ENCODE data around the gene CCDC73. TPM values are rescaled to one million over a fixed set of nuclear protein-coding genes. Genes with fewer than 3 reads are reported as not detected.
"Not testable (repeated sequence)": the region's sequence is repeated elsewhere in the genome, so short reads cannot be mapped to it uniquely, and the experiment has no call there.

The CCDC73 gene
- total and polyA plus RNA-seq, 5 donors: not detected

GRCh38 chr11:32796425-32796824, 2.0 kb upstream of the CCDC73 start:
- 79% methylated on average over 3 of the region's 3 CpGs for WGBS
- no peak overlapping the region for H3K27ac ChIP-seq (ENCODE audit: low read length)
- no peaks in the 10 kb centered on the region for H3K27me3 ChIP-seq (ENCODE audit: control insufficient read depth, insufficient read depth)
- no peaks in the 10 kb centered on the region for H3K4me1 ChIP-seq (ENCODE audit: control insufficient read depth, insufficient read depth, low read length)
- no peak for ATAC-seq
- intact Hi-C loops (cut with DNase I): loop anchor here in 1 of 4 donors (10.0 kb wide), 1 partner anchor 472 kb away; no protein-coding TSS in a partner anchor
- H3K9me3 ChIP-seq (ENCODE audit: control insufficient read depth, low read length): no peaks in the 10 kb centered on the region
- no peak overlapping the region for H3K4me3 ChIP-seq (ENCODE audit: low read length)
- DNase-seq: no peak

- Histone ChIP-seq H3K4me3 (ENCODE audit: low read length) (peak overlapping the region; percentile 5), H3K27ac (ENCODE audit: low read length) (no peak overlapping the region), H3K27me3 (ENCODE audit: control insufficient read depth, insufficient read depth) (no peaks in the 10 kb centered on the region), H3K9me3 (ENCODE audit: control insufficient read depth, low read length) (no peaks in the 10 kb centered on the region), H3K4me1 (ENCODE audit: control insufficient read depth, insufficient read depth, low read length) (no peaks in the 10 kb centered on the region)
- DNase-seq (peak; percentile 23 to 68 (median 56)), ATAC-seq (peak; percentile 61 to 74)
- WGBS: 17% methylated on average over 13 of the region's 13 CpGs
- intact Hi-C loops (cut with DNase I): loop anchor here (5.0 to 10.0 kb wide), 3 partner anchors 468 to 476 kb away; no protein-coding TSS in a partner anchor
These were observed 1.4 kb downstream of the CCDC73 start for GRCh38 chr11:32792948-32793475.

- H3K4me3 ChIP-seq (ENCODE audit: low read length): peak overlapping the region; percentile 5
- no peak for ATAC-seq
- no peak for DNase-seq
- H3K27ac ChIP-seq (ENCODE audit: low read length): no peak overlapping the region
- intact Hi-C loops (cut with DNase I): loop anchor here (5.0 to 10.0 kb wide), 3 partner anchors 468 to 475 kb away; no protein-coding TSS in a partner anchor
- no peaks in the 10 kb centered on the region for H3K4me1 ChIP-seq (ENCODE audit: control insufficient read depth, insufficient read depth, low read length)
- no peaks in the 10 kb centered on the region for H3K27me3 ChIP-seq (ENCODE audit: control insufficient read depth, insufficient read depth)
- no peaks in the 10 kb centered on the region for H3K9me3 ChIP-seq (ENCODE audit: control insufficient read depth, low read length)
- WGBS: 36% methylated on average over 6 of the region's 6 CpGs
These were observed 2.1 kb downstream of the CCDC73 start for GRCh38 chr11:32792111-32792947.

GRCh38 chr11:32790916-32791315, 3.5 kb downstream of the CCDC73 start:
- Histone ChIP-seq H3K4me1 (ENCODE audit: control insufficient read depth, insufficient read depth, low read length) (no peaks in the 10 kb centered on the region), H3K27me3 (ENCODE audit: control insufficient read depth, insufficient read depth) (no peaks in the 10 kb centered on the region), H3K27ac (ENCODE audit: low read length) (no peak overlapping the region), H3K4me3 (ENCODE audit: low read length) (no peak overlapping the region), H3K9me3 (ENCODE audit: control insufficient read depth, low read length) (no peaks in the 10 kb centered on the region)
- 56% methylated on average over 1 of the region's 1 CpG for WGBS
- intact Hi-C loops (cut with DNase I): loop anchor here (5.0 to 10.0 kb wide), 3 partner anchors 466 to 474 kb away; no protein-coding TSS in a partner anchor
- ATAC-seq (no peak), DNase-seq (no peak)

GRCh38 chr11:32786811-32787210, 7.7 kb downstream of the CCDC73 start:
- intact Hi-C loops (cut with DNase I): no loop called here
- no peaks in the 10 kb centered on the region for H3K9me3 ChIP-seq (ENCODE audit: control insufficient read depth, low read length)
- H3K4me3 ChIP-seq (ENCODE audit: low read length): no peak overlapping the region
- ATAC-seq (no peak), DNase-seq (no peak)
- H3K4me1 ChIP-seq (ENCODE audit: control insufficient read depth, insufficient read depth, low read length): no peaks in the 10 kb centered on the region
- no peaks in the 10 kb centered on the region for H3K27me3 ChIP-seq (ENCODE audit: control insufficient read depth, insufficient read depth)
- H3K27ac ChIP-seq (ENCODE audit: low read length): no peak overlapping the region

GRCh38 chr11:32785262-32785661, 9.2 kb downstream of the CCDC73 start:
- DNase-seq (no peak), ATAC-seq (no peak)
- H3K9me3 ChIP-seq (ENCODE audit: control insufficient read depth, low read length): no peaks in the 10 kb centered on the region
- WGBS: 89% methylated on average over 3 of the region's 3 CpGs
- H3K4me3 ChIP-seq (ENCODE audit: low read length): no peak overlapping the region
- no peaks in the 10 kb centered on the region for H3K27me3 ChIP-seq (ENCODE audit: control insufficient read depth, insufficient read depth)
- H3K4me1 ChIP-seq (ENCODE audit: control insufficient read depth, insufficient read depth, low read length): no peaks in the 10 kb centered on the region
- H3K27ac ChIP-seq (ENCODE audit: low read length): no peak overlapping the region
- intact Hi-C loops (cut with DNase I): no loop called here

- no peaks in the 10 kb centered on the region for H3K4me1 ChIP-seq (ENCODE audit: control insufficient read depth, insufficient read depth, low read length)
- WGBS: 72% methylated on average over 5 of the region's 5 CpGs
- no peaks in the 10 kb centered on the region for H3K9me3 ChIP-seq (ENCODE audit: control insufficient read depth, low read length)
- ATAC-seq (no peak), DNase-seq (no peak)
- H3K4me3 ChIP-seq (ENCODE audit: low read length): no peak overlapping the region
- H3K27ac ChIP-seq (ENCODE audit: low read length): no peak overlapping the region
- H3K27me3 ChIP-seq (ENCODE audit: control insufficient read depth, insufficient read depth): no peaks in the 10 kb centered on the region
- intact Hi-C loops (cut with DNase I): no loop called here
These were observed 12.7 kb downstream of the CCDC73 start for GRCh38 chr11:32781721-32782120.

- H3K4me1 ChIP-seq (ENCODE audit: control insufficient read depth, insufficient read depth, low read length); H3K27me3 ChIP-seq (ENCODE audit: control insufficient read depth, insufficient read depth); ATAC-seq; H3K9me3 ChIP-seq (ENCODE audit: control insufficient read depth, low read length); intact Hi-C loops (cut with DNase I); H3K27ac ChIP-seq (ENCODE audit: low read length); H3K4me3 ChIP-seq (ENCODE audit: low read length); DNase-seq: not testable (repeated sequence)
- 90% methylated on average over 2 of the region's 2 CpGs for WGBS
These were observed 13.6 kb downstream of the CCDC73 start for GRCh38 chr11:32780839-32781238.

- Histone ChIP-seq H3K4me1 (ENCODE audit: control insufficient read depth, insufficient read depth, low read length) (no peaks in the 10 kb centered on the region), H3K4me3 (ENCODE audit: low read length) (no peak overlapping the region), H3K9me3 (ENCODE audit: control insufficient read depth, low read length) (no peaks in the 10 kb centered on the region), H3K27ac (ENCODE audit: low read length) (no peak overlapping the region), H3K27me3 (ENCODE audit: control insufficient read depth, insufficient read depth) (no peaks in the 10 kb centered on the region)
- DNase-seq (no peak), ATAC-seq (no peak)
- intact Hi-C loops (cut with DNase I): no loop called here
These were observed 15.3 kb downstream of the CCDC73 start for GRCh38 chr11:32779136-32779535.

GRCh38 chr11:32775908-32776307, 18.6 kb downstream of the CCDC73 start:
- intact Hi-C loops (cut with DNase I): no loop called here
- H3K27me3 ChIP-seq (ENCODE audit: control insufficient read depth, insufficient read depth): no peaks in the 10 kb centered on the region
- H3K4me3 ChIP-seq (ENCODE audit: low read length): no peak overlapping the region
- ATAC-seq (no peak), DNase-seq (no peak)
- no peak overlapping the region for H3K27ac ChIP-seq (ENCODE audit: low read length)
- WGBS: 48% methylated on average over 2 of the region's 2 CpGs
- no peaks in the 10 kb centered on the region for H3K4me1 ChIP-seq (ENCODE audit: control insufficient read depth, insufficient read depth, low read length)
- no peaks in the 10 kb centered on the region for H3K9me3 ChIP-seq (ENCODE audit: control insufficient read depth, low read length)

- intact Hi-C loops (cut with DNase I): no loop called here
- 77% methylated on average over 2 of the region's 2 CpGs for WGBS
These were observed 20.4 kb downstream of the CCDC73 start for GRCh38 chr11:32774081-32774480.

More at GRCh38 chr11:32774081-32774480, 20.4 kb downstream of the CCDC73 start:
- H3K27me3 ChIP-seq (ENCODE audit: control insufficient read depth, insufficient read depth): no peaks in the 10 kb centered on the region
- H3K9me3 ChIP-seq (ENCODE audit: control insufficient read depth, low read length): no peaks in the 10 kb centered on the region
- no peak overlapping the region for H3K4me3 ChIP-seq (ENCODE audit: low read length)
- ATAC-seq: no peak
- no peak overlapping the region for H3K27ac ChIP-seq (ENCODE audit: low read length)
- H3K4me1 ChIP-seq (ENCODE audit: control insufficient read depth, insufficient read depth, low read length): no peaks in the 10 kb centered on the region
- DNase-seq: no peak
